Right lung (tissue), 5 donors: ENCODE results near the gene ELP4. TPM values are rescaled to one million over a fixed set of nuclear protein-coding genes. Genes with fewer than 3 reads are reported as not detected.
"Not testable (repeated sequence)": the region's sequence is repeated elsewhere in the genome, so short reads cannot be mapped to it uniquely, and the experiment has no call there.

Source experiments
- DNase-seq, 2 donors: peaks; one replicate each; pipeline ENCODE4 v3.0.0-alpha.2; 2013
- polyA plus RNA-seq, 5 donors: library from polyadenylated mRNA; unstranded; fragments of 120-200 nt; gene quantifications; one replicate each; pipeline versions ENCODE4 v1.2.1 to v1.2.3, GENCODE V29; 2013; ENCODE audit warnings: inconsistent platforms in 1 of 5, low replicate concordance in 1 of 5; ENCODE audit not compliant: insufficient read length in 5 of 5, insufficient read depth in 1 of 5

Gene ELP4
- polyA plus RNA-seq, 5 donors: 18.5 to 28.1 (median 25.5) TPM

DNA sequence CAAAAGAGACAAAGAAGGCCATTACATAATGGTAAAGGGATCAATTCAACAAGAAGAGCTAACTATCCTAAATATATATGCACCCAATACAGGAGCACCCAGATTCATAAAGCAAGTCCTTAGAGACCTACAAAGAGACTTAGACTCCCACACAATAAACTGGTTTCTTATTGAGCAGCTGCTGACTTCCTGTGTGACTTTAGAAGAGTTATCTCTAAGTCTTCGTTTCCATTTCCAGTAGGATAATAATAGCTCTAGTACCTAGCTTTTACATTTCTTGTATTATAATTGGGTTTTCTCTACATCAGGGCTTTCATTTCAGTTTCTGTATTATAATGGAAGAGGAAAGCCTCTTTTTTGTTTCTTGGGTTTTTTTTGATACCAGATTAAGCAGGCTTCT lies 187.5 kb downstream of the ELP4 start:
- not testable (repeated sequence) for DNase-seq

DNA sequence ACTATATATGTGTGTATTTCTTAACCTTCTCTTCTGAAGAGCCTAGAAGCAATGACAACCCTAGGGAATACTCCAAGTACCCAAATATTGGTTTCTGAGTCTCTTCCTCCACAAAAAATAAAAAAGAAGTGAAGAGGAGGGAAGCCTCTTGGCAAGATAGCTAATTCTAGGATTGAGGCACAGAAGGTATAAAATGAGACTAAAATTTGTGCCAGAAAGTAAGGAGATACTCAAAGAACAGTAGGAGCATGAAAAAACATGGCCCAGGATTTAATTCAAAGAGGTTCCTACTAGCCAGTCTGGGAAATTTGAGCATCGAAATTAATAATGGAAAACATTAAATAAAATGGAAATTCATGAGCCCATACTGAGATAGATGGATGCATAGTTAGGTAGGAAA lies 189.5 kb downstream of the ELP4 start:
- DNase-seq: no peak

DNA sequence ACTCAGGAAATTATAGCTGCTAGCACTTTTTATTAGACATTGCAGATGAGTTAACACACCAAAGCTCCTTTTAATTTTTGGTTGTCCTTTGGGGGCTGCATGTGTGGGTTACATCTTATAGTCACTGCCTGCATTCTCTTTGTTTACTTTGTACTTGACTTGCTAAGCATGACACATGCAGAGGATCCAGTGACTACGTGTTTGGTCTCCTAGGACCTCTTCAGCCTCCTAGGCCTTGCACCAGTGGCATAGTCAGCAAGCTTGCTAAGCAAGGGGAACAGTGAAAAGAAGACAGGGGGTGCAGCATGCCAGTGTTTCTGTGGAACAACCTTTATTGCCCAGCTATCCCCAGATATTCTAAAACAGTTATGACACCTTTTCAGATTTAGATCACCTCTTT lies 193.4 kb downstream of the ELP4 start:
- no peak for DNase-seq

DNA sequence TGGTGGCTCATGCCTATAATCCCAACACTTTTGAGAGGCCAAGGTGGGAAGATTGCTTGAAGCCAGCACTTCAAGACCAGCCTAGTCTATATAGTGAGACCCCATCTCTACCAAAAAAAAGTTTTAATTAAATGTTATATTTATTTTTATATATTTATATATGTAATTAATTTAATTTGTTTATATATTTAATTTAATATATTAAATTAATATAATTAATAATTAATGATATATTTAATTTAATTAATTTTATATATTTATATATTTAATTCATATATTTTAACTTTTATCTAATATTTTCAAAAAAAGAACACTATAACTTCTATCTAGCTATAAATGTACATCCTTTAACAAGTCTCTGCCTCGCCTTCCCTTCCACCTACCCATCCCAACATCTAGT lies 196.8 kb downstream of the ELP4 start:
- no peak for DNase-seq

DNA sequence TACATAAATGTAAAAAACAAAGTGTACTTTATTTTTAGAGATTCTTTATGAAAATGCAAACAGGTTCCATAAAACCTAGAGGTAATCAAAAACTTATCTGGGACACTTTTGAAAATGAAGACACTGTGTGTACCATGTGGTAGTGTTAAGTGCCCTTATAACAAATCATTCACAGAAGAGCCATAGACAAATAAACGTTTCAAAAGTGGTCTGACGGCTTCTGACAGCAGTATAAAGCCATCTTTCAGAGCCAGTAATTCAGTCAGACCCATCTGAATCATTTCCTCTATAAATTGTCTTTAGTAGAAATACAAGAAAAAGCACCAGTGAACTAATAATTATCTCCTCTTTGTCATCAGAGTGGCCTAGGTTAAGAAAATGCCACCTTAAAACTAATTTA lies 201.6 kb downstream of the ELP4 start:
- no peak for DNase-seq

DNA sequence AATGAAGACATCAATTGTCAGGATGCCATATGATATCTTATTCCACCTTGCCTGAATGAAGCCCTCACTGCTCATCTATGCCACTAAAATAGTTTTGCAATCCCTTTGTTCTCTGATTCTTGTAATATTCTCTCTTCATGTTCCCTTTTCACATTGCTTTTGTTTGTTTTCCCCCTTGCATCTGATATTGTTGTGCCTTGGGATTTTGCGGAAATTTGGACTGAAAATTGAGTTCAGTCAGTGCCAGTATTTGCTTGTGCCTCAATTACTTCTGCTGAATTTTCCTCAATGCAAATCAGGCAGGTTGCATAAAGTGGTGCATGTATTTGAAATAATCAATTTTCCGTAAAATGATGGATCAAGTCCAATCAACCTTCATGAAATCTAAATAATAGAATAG lies 203.3 kb downstream of the ELP4 start:
- no peak for DNase-seq

DNA sequence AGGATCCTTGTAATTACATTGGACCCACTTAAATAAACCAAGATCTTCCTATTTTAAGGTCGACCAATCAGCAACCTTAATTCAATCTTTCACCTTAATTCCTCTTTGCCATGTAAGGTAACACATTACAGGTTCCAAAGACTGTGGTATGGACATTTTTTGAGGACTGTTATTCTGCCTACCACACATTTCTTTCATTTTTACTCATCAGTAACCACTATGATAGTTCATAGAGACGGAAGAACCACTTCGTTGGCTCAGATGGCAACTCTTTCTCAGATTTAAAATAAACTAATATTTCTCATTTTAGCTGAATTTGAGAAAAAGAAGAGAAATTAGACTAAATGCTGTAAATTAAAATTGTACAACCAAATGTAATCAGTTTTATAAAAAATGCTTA lies 205.3 kb downstream of the ELP4 start:
- DNase-seq: no peak

DNA sequence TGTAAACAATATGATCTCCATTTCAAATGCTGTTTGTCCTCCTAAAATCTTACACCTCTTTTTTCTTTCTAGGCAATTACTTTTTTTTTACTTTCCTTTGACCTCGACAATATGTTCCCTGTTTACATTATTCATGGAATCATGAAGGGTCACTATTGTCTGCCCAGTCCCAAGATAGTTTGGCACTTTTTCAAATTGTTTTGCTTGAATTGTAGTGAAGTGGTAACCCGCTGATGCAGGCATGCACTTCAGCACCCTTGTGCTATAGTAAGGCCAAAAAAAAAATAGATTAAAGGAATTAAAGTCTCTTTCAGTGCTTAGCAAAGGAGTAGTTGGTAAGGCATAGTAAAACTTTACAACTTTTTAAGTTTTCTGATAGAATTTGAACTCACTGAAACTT lies 210.7 kb downstream of the ELP4 start:
- DNase-seq: no peak

DNA sequence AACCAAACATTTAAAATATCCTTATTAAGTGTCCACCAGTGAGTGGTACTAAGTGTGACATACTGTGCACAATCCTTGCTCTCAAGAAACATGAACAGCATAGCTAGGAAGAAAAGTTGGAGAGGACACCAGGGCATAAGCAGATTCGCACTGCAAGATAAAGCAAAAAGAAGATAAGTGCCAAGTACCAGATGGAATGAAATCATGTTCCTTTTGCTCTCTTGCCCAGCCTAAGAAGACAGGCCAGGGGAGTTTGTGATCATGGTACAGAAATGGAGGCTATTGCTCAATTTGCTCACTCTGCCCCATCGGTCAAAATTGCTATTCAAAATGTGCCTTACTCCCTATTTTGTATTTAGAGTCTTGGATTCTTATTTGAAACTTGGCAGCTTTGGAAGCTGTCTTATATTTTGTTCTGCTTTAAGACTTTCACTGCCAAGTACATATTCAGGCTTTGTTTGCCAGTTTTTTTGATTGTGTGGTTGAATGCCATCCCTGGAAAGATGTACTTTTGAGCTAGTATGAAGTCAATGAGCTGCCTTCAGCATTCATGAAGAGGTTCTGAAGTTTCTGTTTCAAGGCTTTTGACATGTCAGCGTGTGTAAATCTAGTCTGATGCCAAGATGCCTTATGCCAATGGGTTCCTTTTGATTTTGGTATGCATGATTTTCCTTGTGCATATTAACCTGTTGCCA lies 211.3 kb downstream of the ELP4 start:
- no peak for DNase-seq

DNA sequence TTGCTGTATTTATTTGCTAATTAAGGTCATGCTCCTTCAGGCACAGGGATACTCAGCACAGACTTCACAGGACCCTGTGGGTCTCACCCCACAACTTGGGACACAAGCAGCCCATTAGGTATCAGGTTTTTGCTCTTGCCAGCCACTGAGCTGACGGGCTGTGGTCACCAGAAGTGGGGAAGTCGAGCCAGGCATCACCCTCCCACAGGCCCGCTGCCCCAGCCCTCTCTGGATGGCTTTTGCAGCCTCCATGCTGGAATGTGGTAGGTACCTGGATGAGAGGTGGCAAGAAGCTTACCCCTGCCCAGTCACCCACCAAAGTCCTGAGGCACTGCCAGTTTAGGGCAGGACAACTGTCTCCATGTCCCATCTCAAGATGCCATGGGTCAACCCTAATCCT lies 213.2 kb downstream of the ELP4 start:
- DNase-seq: no peak

DNA sequence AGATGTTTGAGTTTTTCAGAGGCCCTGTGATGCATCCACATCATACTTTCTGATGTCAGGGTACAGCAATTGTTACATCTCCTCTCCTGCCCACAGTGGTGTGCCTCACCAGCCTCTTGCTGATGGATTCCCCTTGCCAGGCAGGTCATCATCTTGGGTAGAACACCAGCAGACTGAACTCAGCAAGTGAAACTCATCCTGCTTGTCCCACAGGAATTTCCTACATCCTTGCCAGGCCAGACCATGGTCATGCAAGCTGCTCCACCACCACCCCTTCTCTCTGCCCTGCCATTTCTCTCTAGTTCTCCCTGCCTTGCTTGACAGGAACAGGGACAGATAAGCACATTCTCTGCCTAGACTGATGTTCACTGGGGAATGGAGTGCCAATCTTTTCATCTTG lies 215.6 kb downstream of the ELP4 start:
- DNase-seq: no peak

DNA sequence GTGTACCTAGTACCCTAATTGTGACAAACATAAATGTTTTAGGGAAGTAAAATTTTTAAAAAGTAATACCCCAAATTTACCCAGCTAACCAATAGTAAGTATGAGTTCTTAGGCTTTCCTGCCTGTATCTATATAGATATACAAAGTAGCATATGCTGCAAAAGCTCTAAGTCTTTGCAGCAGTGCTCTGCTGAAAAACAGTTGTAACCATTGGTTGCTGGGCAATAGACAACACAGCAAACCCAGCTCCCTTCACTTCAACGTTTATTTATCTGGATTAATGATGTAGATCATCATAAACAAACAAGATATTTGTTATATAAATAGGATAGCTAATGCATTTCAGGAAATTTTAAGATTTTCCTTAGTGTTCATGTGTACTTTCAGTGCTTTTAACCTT lies 218.9 kb downstream of the ELP4 start:
- DNase-seq: no peak

DNA sequence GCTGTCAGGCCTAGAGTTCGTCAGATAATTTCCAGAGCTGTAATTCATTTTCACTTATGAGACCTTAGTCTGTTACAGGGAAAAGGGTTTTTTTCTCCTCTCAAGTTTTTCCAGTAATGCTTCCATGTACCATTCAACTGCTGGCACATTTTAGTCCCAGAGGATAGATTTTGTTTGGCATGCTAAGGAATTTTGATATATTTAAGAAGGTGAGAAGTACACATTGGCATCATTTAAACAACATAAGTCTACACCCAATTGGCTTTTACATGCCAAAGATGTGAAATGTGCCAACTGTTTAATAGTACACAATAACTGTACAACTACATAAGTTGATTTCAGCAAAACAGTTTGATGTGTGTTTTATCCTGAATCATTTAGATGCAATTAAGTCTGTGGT lies 230.6 kb downstream of the ELP4 start:
- no peak for DNase-seq

DNA sequence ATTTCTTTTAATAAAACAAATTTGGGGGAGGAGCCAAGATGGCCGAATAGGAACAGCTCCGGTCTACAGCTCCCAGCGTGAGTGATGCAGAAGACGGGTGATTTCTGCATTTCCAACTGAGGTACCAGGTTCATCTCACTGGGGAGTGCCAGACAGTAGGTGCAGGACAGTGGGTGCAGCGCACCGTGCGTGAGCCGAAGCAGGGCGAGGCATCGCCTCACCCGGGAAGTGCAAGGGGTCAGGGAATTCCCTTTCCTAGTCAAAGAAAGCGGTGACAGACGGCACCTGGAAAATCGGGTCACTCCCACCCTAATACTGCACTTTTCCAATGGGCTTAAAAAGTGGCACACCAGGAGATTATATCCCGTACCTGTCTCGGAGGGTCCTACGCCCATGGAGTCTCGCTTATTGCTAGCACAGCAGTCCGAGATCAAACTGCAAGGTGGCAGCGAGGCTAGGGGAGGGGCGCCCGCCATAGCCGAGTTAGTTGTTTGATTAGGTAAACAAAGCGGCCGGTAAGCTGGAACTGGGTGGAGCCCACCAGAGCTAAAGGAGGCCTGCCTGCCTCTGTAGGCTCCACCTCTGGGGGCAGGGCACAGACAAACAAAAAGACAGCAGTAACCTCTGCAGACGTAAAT lies 231.3 kb downstream of the ELP4 start:
- DNase-seq: not testable (repeated sequence)

DNA sequence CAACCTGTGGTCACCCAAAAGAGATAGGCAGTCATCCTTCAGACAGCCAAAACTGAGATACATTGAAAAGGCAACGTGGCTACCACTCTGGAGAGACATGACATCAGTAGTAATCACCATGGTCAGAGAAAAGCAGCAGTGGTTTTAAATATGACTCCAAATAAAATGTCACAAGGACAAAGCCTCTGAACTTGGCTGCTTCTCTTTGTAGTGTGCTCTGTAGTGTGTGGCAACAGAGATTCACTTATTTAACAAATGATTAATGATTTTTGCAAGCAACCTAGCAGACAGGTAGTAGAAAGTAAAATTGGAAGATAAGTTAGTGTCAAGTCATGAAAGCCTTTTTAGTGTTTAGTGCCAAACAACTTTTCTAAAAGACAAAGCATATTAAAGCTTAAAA lies 238.0 kb downstream of the ELP4 start:
- no peak for DNase-seq

DNA sequence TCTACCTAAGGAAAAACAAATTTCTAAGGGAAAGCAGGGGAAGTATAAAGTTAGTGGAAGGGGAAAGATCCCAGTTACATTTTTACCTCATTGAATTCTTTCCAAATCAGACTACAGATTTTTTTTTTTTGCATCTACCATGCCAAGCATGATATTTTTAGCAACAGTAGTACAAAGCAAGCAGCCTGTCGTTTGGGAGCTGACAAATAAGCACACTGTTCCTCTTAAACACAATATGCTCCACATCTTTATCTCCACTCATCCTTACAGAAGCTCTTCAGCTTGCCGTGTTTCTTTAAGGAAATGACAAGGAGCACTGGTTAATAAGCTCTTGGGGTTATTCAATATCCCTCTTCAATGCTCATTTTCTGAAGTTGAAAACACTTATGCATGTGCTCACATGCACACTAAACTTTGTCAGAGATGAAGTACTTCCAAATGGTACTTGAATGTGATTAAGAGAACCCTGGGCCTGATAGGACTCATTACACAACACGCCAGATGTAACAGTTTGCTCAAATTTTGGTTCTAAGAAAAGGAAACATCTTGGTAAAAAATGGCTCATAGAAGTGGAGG lies 247.8 kb downstream of the ELP4 start:
- DNase-seq: peak; percentile 26 to 30

DNA sequence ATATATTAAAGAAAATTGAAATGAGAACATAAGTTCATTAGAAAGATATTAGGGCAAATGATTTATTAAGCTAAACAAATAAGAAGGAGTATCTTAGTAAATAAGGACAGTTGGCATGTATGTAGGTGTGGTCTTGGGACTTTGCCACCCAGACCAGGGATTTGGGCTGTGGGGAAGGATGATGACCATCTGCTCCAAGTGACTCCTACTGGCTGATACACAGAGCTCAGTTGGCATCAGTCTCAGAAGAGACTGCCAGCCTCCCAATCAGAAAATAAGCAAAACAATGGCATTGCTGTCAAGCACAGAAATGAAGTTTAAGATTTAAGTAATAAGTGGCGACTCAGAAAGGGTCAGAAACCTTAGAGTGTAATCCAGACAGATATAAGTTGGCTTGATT lies 252.1 kb downstream of the ELP4 start:
- no peak for DNase-seq

DNA sequence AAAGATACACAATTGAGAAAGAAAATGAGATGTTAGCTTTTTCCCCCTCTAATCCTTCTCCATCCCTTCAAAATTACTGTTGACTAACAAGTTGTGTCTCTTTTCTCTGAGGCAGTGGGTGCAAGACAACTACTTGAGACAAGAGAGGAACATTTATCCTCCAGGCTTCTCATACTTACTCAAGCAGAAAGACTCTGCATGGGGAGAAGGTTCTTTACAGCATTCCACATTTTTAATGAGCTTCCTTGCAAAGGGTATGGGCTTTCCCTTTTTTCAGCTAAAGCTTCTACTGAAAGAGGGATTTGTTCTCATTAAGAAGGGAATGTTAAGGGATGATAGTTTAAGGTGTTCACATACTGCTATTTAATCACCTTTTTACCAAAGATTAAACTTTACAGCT lies 253.7 kb downstream of the ELP4 start:
- no peak for DNase-seq

DNA sequence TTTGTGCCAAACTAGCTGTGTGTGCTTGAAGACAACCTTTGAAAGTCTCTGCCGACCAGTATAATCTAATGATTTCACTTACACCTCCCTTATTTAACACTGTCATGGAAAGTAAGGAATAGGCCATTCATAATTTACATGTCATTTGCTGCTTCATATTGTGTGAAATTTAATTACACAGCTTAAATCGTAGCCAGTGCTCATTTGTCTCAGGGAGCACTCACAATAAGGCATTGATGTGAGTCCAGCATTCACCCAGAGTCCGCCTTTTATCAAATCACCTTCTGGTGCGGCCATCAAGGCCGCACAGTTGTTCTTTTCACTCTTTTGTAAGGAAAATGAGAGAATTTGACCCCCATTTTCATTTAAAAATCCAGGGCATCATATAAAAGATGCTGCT lies 254.7 kb downstream of the ELP4 start:
- DNase-seq: no peak

DNA sequence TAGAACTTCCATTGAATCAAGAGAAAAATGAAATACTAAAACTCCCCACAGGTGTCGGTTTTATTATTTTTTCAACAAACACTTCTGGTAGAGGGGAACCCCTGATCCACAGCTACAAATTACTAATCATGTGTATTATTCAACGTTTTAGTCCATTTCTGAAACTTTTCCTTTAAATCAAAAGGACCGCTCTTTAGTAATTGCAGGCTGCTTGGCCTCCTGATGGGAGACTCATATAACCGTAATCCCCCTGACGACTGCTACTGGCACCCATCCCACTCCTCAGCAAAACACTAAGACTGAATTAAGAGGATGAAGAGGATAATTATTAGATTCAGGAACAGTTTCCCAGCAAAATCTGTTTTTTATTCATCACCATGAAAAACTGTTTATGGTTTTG lies 255.2 kb downstream of the ELP4 start:
- no peak for DNase-seq

DNA sequence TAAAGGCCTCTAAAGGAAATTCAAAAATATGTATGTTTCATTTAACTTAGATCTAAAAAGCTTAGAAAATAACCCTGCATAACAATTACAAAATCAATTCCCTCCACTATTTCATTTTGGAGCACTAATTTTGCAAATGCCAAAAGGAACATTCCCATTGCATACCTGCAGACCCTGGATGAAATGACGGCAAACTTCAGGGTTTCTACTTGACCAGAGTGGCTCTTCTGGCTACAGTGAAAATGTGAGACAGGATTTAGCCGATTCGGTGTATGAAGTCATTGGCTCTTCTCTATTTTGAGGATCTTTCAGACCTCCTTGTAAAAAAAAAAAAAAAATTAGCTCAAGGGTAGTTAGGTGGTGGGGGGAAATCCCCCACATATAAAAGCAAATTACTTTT lies 257.5 kb downstream of the ELP4 start:
- DNase-seq: no peak

DNA sequence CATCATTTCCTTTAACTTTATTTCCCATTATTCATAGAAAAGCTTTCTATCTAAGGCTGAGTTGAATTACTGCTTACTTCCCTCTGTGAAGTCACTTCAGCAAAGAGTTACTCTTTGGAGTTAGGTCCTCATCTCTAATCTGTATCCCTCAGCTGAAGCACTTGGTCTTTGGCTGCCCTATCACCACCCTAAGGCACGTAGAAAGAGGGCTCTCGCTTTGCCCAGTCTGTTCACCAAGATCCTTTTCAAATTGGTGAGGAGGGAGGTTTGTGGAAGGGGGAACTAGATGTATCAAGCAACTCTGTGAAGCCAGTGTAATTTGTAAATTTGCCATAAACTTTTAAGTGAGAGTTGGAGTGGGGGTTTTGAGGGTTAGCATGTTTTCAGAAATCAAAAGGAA lies 258.1 kb downstream of the ELP4 start:
- DNase-seq: no peak

DNA sequence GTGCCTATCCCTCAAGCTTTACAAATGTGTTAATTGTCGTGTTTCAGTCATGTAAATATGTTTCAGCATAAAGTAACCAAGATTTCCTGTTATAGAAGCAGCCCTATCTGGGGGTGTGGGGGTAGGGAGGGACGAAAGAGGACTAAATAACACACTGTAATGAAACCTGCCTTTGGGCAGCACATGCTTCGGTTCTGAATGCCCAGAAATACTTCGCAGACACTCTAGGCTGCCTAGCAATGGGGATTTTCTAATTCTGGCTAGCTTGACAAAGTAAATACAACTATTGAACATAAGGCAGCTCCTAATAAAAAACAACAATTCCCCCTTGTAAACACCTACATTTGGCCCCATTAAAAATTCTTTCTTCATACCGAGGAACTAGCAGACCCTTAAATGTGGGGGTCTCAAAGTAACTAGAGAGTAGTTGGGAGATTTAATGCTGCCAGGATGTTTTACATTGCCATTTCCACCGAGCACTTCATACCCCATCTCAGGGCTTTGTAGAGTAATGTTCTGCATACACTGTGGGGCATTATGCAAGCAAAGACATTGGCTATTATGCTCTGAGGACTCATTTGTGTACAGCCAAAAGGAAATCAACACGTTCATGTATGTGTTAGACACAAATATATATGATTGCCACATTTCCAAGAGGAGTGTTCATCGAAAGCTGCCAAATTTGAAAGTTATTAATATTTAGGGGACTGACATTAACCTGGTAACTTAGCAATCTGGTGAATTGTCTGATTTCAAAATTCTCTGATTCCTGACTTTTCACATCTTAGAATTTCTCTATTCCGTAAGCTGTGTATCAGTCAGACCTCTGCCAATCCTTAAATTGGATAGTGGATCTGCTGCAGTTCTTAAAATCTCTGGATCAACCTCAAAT lies 259.4 kb downstream of the ELP4 start:
- DNase-seq: no peak
